H9 (cell line): Measurements from ENCODE around the gene MELK. TPM values are rescaled to one million over a fixed set of nuclear protein-coding genes. Genes with fewer than 3 reads are reported as not detected.

ENCODE experiments used
- DNase-seq: peaks from one replicate; pipeline ENCODE4 v3.0.0-alpha.2; 2017
- H2AFZ ChIP-seq: one replicate; pipeline ENCODE4 v1.6.1; 2013; ENCODE audit warnings: mild to moderate bottlenecking, low read length, control low read depth, moderate library complexity
- H2AK5ac ChIP-seq: 2 replicates; pipeline ENCODE4 v1.6.1; 2013; ENCODE audit warnings: low read length, control low read depth, mixed read lengths; ENCODE audit not compliant: insufficient read length
- H2BK120ac ChIP-seq: one replicate; pipeline ENCODE4 v1.6.1; 2013; ENCODE audit warnings: low read depth, mild to moderate bottlenecking, low read length, control low read depth, inconsistent platforms; ENCODE audit not compliant: poor library complexity, severe bottlenecking
- H2BK12ac ChIP-seq: 2 replicates; pipeline ENCODE4 v1.6.1; 2013; ENCODE audit warnings: low read length, control low read depth, mixed read lengths, low read depth; ENCODE audit not compliant: insufficient read length
- H2BK15ac ChIP-seq: 2 replicates; pipeline ENCODE4 v1.6.1; 2013; ENCODE audit warnings: low read depth, low read length, control low read depth
- H2BK20ac ChIP-seq: one replicate; pipeline ENCODE4 v1.6.1; 2013; ENCODE audit warnings: low read depth, mild to moderate bottlenecking, low read length, control low read depth, inconsistent platforms; ENCODE audit not compliant: poor library complexity, severe bottlenecking
- H2BK5ac ChIP-seq: 2 replicates; pipeline ENCODE4 v1.6.1; 2013; ENCODE audit warnings: low read length, control low read depth, mixed read lengths; ENCODE audit not compliant: insufficient read length
- H3K14ac ChIP-seq: 2 replicates; pipeline ENCODE4 v1.6.1; 2013; ENCODE audit warnings: low read length, control low read depth; ENCODE audit not compliant: insufficient read depth
- H3K18ac ChIP-seq: 2 replicates; pipeline ENCODE4 v1.6.1; 2013; ENCODE audit warnings: low read depth, mild to moderate bottlenecking, mixed read lengths, low read length, control low read depth; ENCODE audit not compliant: insufficient read length
- H3K23ac ChIP-seq: 2 replicates; pipeline ENCODE4 v1.6.1; 2013; ENCODE audit warnings: low read length, control low read depth, mixed read lengths, low read depth; ENCODE audit not compliant: insufficient read length
- H3K23me2 ChIP-seq: 2 replicates; pipeline ENCODE4 v1.6.1; 2013; ENCODE audit warnings: low read depth, mild to moderate bottlenecking, mixed read lengths, low read length, control low read depth; ENCODE audit not compliant: insufficient read length, poor library complexity, severe bottlenecking
- H3K27ac ChIP-seq: 2 replicates; pipeline ENCODE4 v1.5.1; 2013; ENCODE audit warnings: low read length, control low read depth, mixed read lengths, low read depth; ENCODE audit not compliant: insufficient read length
- H3K27me3 ChIP-seq: 2 replicates; pipeline ENCODE4 v1.6.1; 2013; ENCODE audit warnings: low read length, control low read depth, inconsistent platforms; ENCODE audit not compliant: insufficient read depth
- H3K4ac ChIP-seq: 2 replicates; pipeline ENCODE4 v1.6.1; 2013; ENCODE audit warnings: low read depth, mild to moderate bottlenecking, control low read depth, inconsistent platforms, low read length, moderate library complexity
- H3K4me1 ChIP-seq: 2 replicates; pipeline ENCODE4 v1.6.1; 2013; ENCODE audit warnings: low read length, control low read depth, inconsistent platforms; ENCODE audit not compliant: insufficient read depth
- H3K4me2 ChIP-seq: 2 replicates; pipeline ENCODE4 v1.6.1; 2013; ENCODE audit warnings: low read length, control low read depth, mixed read lengths; ENCODE audit not compliant: insufficient read length, insufficient read depth
- H3K56ac ChIP-seq: 2 replicates; pipeline ENCODE4 v1.6.1; 2013; ENCODE audit warnings: low read depth, mild to moderate bottlenecking, mixed read lengths, low read length, control low read depth; ENCODE audit not compliant: insufficient read length
- H3K79me1 ChIP-seq: 2 replicates; pipeline ENCODE4 v1.6.1; 2013; ENCODE audit warnings: low read depth, mild to moderate bottlenecking, moderate library complexity, low read length, control low read depth, inconsistent platforms; ENCODE audit not compliant: insufficient read depth, poor library complexity, severe bottlenecking
- H3K79me2 ChIP-seq: 2 replicates; pipeline ENCODE4 v1.6.1; 2013; ENCODE audit warnings: low read length, control low read depth, inconsistent platforms; ENCODE audit not compliant: insufficient read depth
- H3K9ac ChIP-seq: 2 replicates; pipeline ENCODE4 v1.6.1; 2013; ENCODE audit warnings: low read length, control low read depth, mixed read lengths; ENCODE audit not compliant: insufficient read length; ENCODE audit errors: extremely low read depth
- H3K9me3 ChIP-seq: one replicate; pipeline ENCODE4 v1.6.1; 2013; ENCODE audit warnings: low read depth, low read length, inconsistent platforms; ENCODE audit not compliant: control insufficient read depth
- H3T11ph ChIP-seq: one replicate; pipeline ENCODE4 v1.6.1; 2013; ENCODE audit warnings: mild to moderate bottlenecking, low read length, control low read depth, inconsistent platforms
- H4K20me1 ChIP-seq: one replicate; pipeline ENCODE4 v1.6.1; 2013; ENCODE audit not compliant: control insufficient read depth, insufficient read length, insufficient read depth
- H4K5ac ChIP-seq: 2 replicates; pipeline ENCODE4 v1.6.1; 2013; ENCODE audit warnings: low read depth, mild to moderate bottlenecking, mixed read lengths, low read length, control low read depth; ENCODE audit not compliant: insufficient read length
- H4K8ac ChIP-seq: replicated peaks from 2 replicates; pipeline ENCODE4 v1.6.1; 2013; ENCODE audit warnings: low read length, control low read depth, mixed read lengths, low read depth; ENCODE audit not compliant: insufficient read length
- H4K91ac ChIP-seq: 2 replicates; pipeline ENCODE4 v1.6.1; 2013; ENCODE audit warnings: low read depth, mild to moderate bottlenecking, moderate library complexity, mixed read lengths, low read length, control low read depth; ENCODE audit not compliant: insufficient read length
- H3K27ac Mint-ChIP-seq, 3 experiments: 2 replicates in 2 of 3; 3 replicates in 1 of 3; pipeline ENCODE4 v1.8.0; 2020 to 2021; ENCODE audit warnings: mixed read lengths in 3 of 3, mild to moderate bottlenecking in 1 of 3, moderate library complexity in 1 of 3
- H3K27me3 Mint-ChIP-seq: 2 replicates; pipeline ENCODE4 v1.8.0; 2021; ENCODE audit warnings: low read depth, mild to moderate bottlenecking, moderate library complexity, mixed read lengths
- H3K36me3 Mint-ChIP-seq, 3 experiments: 2 replicates in 2 of 3; 3 replicates in 1 of 3; pipeline ENCODE4 v1.8.0; 2020 to 2021; ENCODE audit warnings: low read depth in 3 of 3, mixed read lengths in 3 of 3; ENCODE audit not compliant: insufficient read depth in 1 of 3
- H3K4me1 Mint-ChIP-seq, 2 experiments: 2 replicates each; pipeline ENCODE4 v1.8.0; 2020; ENCODE audit warnings: mixed read lengths in 2 of 2
- H3K4me3 Mint-ChIP-seq, 2 experiments: 2 replicates in 1 of 2; 3 replicates in 1 of 2; pipeline ENCODE4 v1.8.0; 2020 to 2021; ENCODE audit warnings: mild to moderate bottlenecking in 2 of 2, mixed read lengths in 2 of 2, moderate library complexity in 1 of 2
- H3K9me3 Mint-ChIP-seq, 2 experiments: 2 replicates in 1 of 2; 3 replicates in 1 of 2; pipeline ENCODE4 v1.8.0; 2020; ENCODE audit warnings: mild to moderate bottlenecking in 2 of 2, mixed read lengths in 2 of 2, moderate library complexity in 1 of 2
- CTCF ChIP-seq: fragments of 200-600 bp; sonication (generic); conservative IDR thresholded peaks from 3 replicates; pipeline ENCODE4 v1.8.0; 2021; ENCODE audit warnings: antibody characterized with exemption, mild to moderate bottlenecking
- WGBS: extraction: QIAGEN DNeasy Blood & Tissue Kit; methylation state at CpG from one replicate; pipeline ENCODE4 v1.1.7; 2013; ENCODE audit warnings: missing lambda C conversion rate, low lambda C conversion rate, mixed read lengths; ENCODE audit not compliant: insufficient read length; ENCODE audit errors: extremely low coverage; 5-methylcytosine and 5-hydroxymethylcytosine counted together
- total RNA-seq: library from RNA; stranded (reverse); gene quantifications from 2 replicates; pipeline ENCODE4 v1.2.1, GENCODE V29; 2021

Gene MELK
- total RNA-seq, 1 experiment from 2014 or later = 43.6 TPM

DNA sequence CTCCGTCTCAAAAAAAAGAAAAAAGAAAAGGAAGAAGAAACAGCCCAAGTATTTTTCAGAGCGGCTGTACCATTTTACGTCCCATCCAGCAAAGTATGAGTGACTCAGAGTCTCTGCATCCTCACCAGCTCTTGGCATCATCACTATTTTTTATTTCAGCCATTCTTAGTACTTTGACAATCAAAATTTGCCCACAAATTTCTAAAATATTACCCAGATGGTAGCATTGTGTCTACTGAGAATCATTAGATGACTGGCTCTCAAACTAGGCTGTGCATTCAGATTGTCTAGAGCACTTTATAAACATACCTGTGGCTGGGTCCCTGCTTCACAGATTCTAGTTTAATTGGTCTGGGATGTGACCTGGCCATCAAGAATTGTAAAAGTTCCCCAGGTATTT lies 21.6 kb upstream of the MELK start:
- no peak overlapping the region for H3K18ac ChIP-seq
- H2BK20ac ChIP-seq = no peak overlapping the region
- WGBS = no CpG with 5 or more reads among the region's 3 CpGs
- H3K4me1 Mint-ChIP-seq = peaks cover 8 to 11% of the 10 kb centered on the region in 2 experiments
- H3K23ac ChIP-seq = no peak overlapping the region
- H3K79me2 ChIP-seq = no peaks in the 10 kb centered on the region
- H3T11ph ChIP-seq = no peak overlapping the region
- no peak overlapping the region for H3K56ac ChIP-seq
- H4K8ac ChIP-seq = no peak overlapping the region
- H3K9me3 Mint-ChIP-seq = no peaks in the 10 kb centered on the region
- H3K4me3 Mint-ChIP-seq = no peak overlapping the region
- H3K23me2 ChIP-seq = no peaks in the 10 kb centered on the region
- H2BK15ac ChIP-seq = no peak overlapping the region
- DNase-seq = no peak
- H2AFZ ChIP-seq = no peak overlapping the region
- no peak overlapping the region for H3K14ac ChIP-seq
- no peak overlapping the region for H2BK12ac ChIP-seq
- peaks cover 4% of the 10 kb centered on the region; the same call in 1 of the 2 replicates for H3K4me1 ChIP-seq
- H3K27ac Mint-ChIP-seq = peak overlapping the region in 1 of 3 experiments; percentile 39; a peak in 2 of 7 replicates
- H3K36me3 Mint-ChIP-seq = no peaks in the 10 kb centered on the region
- no peak for TF ChIP-seq CTCF
- no peaks in the 10 kb centered on the region for H3K27me3 ChIP-seq
- no peak overlapping the region for H2BK120ac ChIP-seq
- no peak overlapping the region for H3K4ac ChIP-seq
- no peak overlapping the region for H3K9ac ChIP-seq
- H3K9me3 ChIP-seq = no peaks in the 10 kb centered on the region
- H3K27ac ChIP-seq = no peak overlapping the region
- no peak overlapping the region for H2AK5ac ChIP-seq
- no peak overlapping the region for H3K4me2 ChIP-seq
- H3K27me3 Mint-ChIP-seq = no peaks in the 10 kb centered on the region
- H4K20me1 ChIP-seq = no peaks in the 10 kb centered on the region
- H4K5ac ChIP-seq = no peak overlapping the region
- no peaks in the 10 kb centered on the region for H3K79me1 ChIP-seq
- H4K91ac ChIP-seq = no peak overlapping the region
- H2BK5ac ChIP-seq = no peak overlapping the region
